Nasal cavity respiratory epithelium epithelial cell of viscerocranial mucosa (primary cell): ENCODE data around the gene IQCF2. TPM values are rescaled to one million over a fixed set of nuclear protein-coding genes. Genes with fewer than 3 reads are reported as not detected.

ENCODE experiments used
- total RNA-seq: library from RNA; depleted of rRNA; stranded (reverse); fragments of >200 nt; gene quantifications from 2 replicates; pipeline ENCODE4 v1.2.3, GENCODE V29; 2014

Gene IQCF2
- total RNA-seq: not detected in 2 replicates

DNA sequence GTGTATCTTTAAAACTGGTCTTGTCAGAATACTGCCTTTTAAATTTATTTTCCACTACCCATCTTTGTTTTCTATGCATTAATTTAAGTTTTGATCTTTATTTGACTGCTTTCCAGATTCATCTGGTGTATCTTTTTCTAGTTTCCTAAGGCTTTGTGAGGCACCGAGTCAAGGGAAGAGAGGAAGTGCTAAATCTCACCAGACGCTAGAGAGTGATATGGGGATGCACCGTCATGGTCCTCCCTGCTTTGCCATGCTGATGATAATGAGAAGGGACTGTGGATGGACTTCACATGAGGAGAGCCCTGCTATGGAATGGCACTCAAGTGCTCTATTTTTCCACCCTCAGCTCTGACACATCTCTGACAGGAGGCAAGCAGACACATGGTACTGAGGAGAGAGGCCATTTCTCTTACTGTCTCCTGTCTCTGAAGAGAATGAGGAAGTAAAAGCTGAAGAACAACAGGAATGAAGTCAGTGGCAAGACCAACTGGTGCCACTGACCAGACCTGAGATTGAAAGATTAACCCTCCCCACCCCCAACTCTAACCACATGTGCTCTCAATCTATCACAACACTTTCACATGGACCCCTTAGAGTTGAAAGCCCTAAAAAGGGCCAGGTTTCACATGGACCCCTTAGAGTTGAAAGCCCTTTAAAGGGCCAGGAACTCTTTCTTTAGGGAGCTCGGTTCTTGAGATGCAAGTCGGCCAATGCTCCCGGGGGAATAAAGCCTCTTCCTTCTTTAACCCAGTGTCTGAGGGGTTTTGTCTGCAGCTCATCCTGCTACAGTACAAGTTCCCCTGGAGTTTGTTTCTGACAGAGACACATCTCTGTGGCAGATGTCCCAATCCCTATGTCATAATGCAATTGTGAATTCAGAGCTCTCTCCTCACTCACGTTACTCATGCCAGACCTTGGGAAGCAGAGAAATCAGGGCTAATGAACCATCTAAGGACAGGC is at the start of gene IQCF2:
IQCF2 (plus strand) TSS at position 913 of the 963 bp plus-strand sequence. CDS start 52 bp downstream, outside the sequence.

DNA sequence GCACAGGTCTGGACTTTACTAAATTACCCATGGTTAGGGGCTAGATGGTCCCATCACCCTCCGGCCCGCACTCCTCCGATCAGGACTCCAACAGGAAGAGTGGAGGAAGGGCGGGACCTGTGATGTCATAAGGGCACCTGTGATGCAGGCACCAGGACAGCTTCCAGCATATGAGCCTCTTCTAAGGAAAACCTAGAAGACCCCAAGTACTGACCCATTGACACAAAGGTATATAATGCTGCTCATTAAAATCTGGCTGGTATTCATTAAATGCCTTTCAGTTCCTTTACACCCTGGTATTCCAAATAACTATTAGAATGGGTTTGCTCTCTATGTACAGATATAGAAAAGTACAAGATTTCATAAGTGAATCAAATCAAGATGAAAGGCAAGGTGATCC is 14.1 kb downstream of the IQCF2 start, which contains the start of gene IQCF5:
IQCF5 (minus strand) TSS at position 101 of the 400 bp plus-strand sequence; CDS start at position 31, 70 bp downstream.

Other genes starting within 250 kb of the IQCF2 start
- gene TEX264, start 190.4 kb upstream of the IQCF2 start, total RNA-seq: 34.5 and 52.3 TPM in 2 replicates
- gene GRM2, start 154.5 kb upstream of the IQCF2 start, total RNA-seq: under 0.01 TPM in 2 replicates
- not detected in 2 replicates for gene IQCF6, start 82.4 kb upstream of the IQCF2 start, total RNA-seq
- not detected in 2 replicates for gene IQCF5, start 14.0 kb downstream of the IQCF2 start, total RNA-seq
- gene IQCF1, start 41.7 kb downstream of the IQCF2 start, total RNA-seq: 0.14 TPM in 1 of 2 replicates, not detected in the other
- 38.3 and 40.7 TPM in 2 replicates for gene RRP9, start 80.3 kb downstream of the IQCF2 start, total RNA-seq
- gene PARP3, start 80.7 kb downstream of the IQCF2 start, total RNA-seq: 3.1 and 13.2 TPM in 2 replicates
- under 0.01 TPM in 1 of 2 replicates, not detected in the other for gene GPR62, start 93.8 kb downstream of the IQCF2 start, total RNA-seq
- 10.3 and 14.7 TPM in 2 replicates for gene PCBP4, start 105.8 kb downstream of the IQCF2 start, total RNA-seq
- 16.4 and 27.0 TPM in 2 replicates for gene ABHD14B, start 112.4 kb downstream of the IQCF2 start, total RNA-seq
- 1.7 and 2.5 TPM in 2 replicates for gene ABHD14A, start 113.4 kb downstream of the IQCF2 start, total RNA-seq
- 56.2 and 72.1 TPM in 2 replicates for gene ACY1, start 121.9 kb downstream of the IQCF2 start, total RNA-seq
- gene RPL29, start 134.3 kb downstream of the IQCF2 start, total RNA-seq: 839 and 989 TPM in 2 replicates
- gene DUSP7, start 195.0 kb downstream of the IQCF2 start, total RNA-seq: 53.3 and 110 TPM in 2 replicates